HG03432 (cell line): ENCODE measurements around the gene KRTAP24-1.

ENCODE experiments used
- ATAC-seq: cut with Tn5 transposase; IDR thresholded peaks from one replicate; pipeline ENCODE4 v1.9.1; 2021; ENCODE audit warnings: mild to moderate bottlenecking, moderate library complexity; ENCODE audit not compliant: unreplicated experiment

The KRTAP24-1 gene, protein sequence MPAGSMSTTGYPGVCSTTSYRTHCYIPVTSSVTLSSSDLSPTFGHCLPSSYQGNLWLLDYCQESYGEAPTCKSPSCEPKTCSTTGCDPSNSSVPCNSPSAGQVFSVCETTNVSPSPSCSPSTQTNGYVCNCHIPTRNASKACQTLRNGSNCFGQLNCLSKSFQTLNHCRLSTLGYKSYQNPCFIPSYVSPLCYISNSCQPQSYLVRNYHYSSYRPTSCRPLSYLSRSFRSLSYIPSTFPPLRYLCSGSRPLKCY

GRCh38 chr21:30282850-30283249, at the start of gene KRTAP24-1:
KRTAP24-1 (minus strand) TSS chr21:30282950; CDS start chr21:30282932, 18 bp downstream.
- no peak for ATAC-seq

DNA sequence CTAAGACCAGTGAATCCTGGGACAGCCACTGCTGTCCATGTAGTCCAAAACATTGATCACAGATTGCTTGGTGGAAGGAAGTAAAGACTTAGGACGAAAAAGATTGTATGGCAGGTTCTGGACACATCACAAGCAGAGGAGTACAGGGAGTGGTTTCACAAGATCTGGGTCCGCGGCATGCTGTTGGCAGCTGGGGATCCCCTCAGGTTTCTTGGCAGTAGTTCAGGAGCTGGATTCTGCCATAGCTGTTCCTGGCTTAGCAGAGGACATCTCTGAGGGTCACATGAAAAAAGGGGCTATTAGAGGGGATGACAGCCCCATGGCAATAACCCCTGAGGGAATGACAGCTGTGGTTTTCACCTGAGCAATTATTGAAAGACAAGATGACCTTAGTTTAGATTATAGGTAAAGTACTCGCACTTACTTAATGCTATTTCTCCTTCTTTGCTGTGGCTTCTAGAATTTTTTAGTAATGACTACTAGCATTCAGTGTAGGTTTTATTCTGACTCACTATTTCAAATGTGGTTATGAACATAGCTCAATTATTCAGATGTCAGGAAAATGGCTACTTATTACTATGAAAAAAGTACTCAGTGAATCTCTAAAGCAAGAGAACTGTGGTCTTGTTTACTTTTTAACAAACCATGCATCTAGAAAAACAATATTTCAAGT, 46.6 kb upstream of the KRTAP24-1 start:
- no peak for ATAC-seq

GRCh38 chr21:30326390-30326789, 43.6 kb upstream of the KRTAP24-1 start:
- ATAC-seq, result no peak

GRCh38 chr21:30320215-30320614, 37.5 kb upstream of the KRTAP24-1 start, which contains the start of gene KRTAP26-1:
KRTAP26-1 (minus strand) TSS chr21:30320315; CDS start chr21:30320035, 280 bp downstream.
- no peak for ATAC-seq

DNA sequence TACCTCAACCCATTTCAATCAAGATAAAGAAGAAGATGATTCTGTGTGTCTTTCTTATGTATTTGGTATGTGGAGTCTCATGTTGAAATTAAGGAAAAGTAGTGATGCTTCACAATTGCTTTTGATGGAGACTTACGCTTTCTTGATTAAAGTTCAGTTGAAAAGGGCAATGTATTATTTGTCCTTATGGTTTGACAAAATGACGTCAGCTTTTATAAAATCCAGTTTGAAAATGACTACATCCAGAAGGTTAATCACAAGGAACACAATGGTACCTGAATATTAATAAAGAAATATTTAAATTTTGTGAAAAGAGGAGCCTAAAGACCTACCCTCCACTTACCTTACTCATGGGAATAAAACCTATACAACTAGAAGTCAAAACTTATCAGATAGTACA, 33.0 kb upstream of the KRTAP24-1 start:
- no peak for ATAC-seq

DNA sequence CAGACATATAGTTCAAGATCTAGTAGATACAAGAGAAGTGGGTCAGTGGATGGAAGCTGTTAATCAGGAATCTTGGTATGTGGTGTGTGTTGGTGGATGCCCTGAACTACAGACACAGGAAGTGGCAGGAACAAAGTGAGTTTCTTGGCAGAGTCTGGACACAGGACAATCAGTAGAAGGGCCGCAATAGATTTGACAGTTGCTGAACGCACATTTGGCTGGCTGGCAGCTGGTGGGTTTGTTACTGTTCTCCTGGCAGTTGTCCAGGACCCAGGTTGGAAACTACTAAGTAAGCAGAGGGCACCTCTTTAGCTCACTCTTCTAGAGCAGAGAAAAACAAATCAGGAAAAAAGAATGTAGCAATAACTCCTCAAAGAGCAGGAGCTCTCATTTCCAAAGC, 24.1 kb upstream of the KRTAP24-1 start:
- ATAC-seq, result no peak

DNA sequence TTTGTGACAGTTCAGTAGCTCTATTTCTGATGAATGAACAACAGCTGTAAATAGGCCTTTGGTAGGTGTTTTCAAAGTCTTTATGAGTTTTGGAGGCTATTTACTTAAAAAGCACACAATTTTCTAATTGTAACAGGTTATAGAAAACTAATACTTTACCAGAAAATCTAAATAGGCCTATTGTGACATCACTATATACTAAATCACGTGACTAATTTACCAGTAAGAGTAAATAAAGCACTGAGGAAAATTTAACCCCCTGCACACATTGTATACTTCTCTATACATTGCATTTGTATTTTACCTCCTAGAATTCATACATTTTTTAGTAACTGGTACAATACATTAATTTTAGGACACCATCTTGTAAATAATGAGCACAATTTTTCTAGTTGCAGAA, 22.4 kb upstream of the KRTAP24-1 start:
- ATAC-seq, result no peak

GRCh38 chr21:30289215-30289614, 6.5 kb upstream of the KRTAP24-1 start, which contains the start of gene KRTAP25-1:
KRTAP25-1 (minus strand) TSS chr21:30289514; CDS start chr21:30289490, 24 bp downstream.
- ATAC-seq, result no peak

GRCh38 chr21:30271611-30272010, 11.1 kb downstream of the KRTAP24-1 start:
- no peak for ATAC-seq

DNA sequence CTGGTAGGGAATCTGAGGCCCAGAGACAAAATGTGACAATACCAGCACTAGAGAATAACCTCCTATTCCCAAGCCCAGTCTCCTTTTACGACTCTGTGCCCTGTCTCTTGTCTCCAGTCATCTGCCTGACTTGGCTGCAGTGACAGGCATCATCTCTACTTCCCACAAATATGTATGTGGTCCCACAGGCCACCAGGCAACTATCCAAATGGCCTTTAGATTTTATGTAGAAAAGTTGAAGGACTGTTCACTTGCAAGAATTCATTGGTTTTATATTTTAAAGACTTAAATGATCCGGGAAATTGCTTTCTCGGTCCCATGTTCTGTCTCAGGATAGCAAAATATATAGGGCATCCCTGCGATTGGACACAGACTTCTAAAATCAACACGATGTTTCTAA, 11.6 kb downstream of the KRTAP24-1 start:
- no peak for ATAC-seq

- ATAC-seq, result no peak
Measured at GRCh38 chr21:30269803-30270530, 12.8 kb downstream of the KRTAP24-1 start.

DNA sequence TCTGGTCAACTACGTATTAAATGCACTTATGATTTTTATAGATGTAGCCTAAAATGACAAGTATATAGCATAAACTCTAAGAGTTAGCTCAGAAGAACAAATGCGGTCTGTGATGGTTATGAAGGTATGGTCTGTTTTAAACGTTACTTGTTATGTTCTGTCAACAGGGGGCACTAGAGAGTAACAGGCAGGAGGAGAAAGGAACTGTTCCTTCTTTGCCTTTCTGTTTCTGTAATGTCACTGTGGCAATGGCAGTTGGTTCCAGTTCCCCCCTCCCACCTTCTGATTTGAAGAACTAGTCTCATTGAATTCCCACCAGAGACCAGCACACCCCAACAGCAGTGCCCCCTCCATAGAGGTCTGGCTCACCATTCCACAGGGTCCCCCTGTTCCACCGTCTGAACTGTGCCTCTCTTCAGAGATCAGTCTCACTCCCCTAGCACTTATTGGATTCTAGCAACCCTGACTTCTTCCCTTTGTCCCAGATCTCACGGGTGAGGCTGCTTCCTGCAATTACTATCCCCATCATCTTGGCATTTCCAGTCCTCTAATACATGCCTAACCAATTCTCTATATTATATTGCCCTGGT, 14.0 kb downstream of the KRTAP24-1 start:
- no peak for ATAC-seq

- peak; percentile 44 for ATAC-seq
Measured at GRCh38 chr21:30257773-30258172, 25.0 kb downstream of the KRTAP24-1 start.

DNA sequence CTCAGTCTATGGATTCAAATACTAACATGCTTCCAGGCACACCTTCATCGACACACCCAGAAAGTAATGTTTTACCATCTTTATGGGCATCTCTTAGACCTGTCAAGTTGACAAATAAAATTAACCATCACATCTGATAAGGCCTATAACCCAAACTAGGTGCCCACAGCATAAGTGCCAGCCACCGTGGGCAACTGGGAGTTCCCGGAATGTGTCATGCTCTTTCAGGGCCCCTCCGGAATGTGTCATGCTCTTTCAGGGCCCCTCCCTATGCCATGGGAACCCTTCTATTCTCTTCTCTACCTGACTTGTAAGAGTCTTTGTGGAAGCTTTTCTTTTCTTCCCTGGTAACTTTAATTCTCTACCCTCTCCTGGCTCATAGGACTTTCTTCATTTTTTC, 26.6 kb downstream of the KRTAP24-1 start:
- ATAC-seq, result no peak

GRCh38 chr21:30255679-30256078, 27.1 kb downstream of the KRTAP24-1 start:
- no peak for ATAC-seq

- no peak for ATAC-seq
Measured at GRCh38 chr21:30251781-30252180, 31.0 kb downstream of the KRTAP24-1 start.

DNA sequence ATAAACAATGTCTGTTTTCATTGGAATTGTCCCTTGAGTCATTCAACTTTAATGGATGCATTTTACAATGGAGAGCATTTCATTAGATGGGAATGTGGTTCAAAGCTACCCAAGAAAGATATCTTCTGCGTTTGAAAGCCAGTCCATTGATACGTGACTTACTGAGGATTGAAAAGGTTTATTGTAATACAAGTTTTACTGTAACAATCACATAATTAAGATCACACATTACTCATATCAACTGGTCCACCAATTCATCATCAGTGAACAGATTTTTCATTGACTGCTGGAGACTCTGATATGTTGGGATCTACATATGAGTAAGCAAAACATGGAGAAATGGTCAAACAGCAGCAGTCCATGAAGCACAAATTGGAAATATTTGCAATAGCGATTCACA, 32.8 kb downstream of the KRTAP24-1 start:
- no peak for ATAC-seq

GRCh38 chr21:30248844-30249243, 33.9 kb downstream of the KRTAP24-1 start:
- no peak for ATAC-seq

DNA sequence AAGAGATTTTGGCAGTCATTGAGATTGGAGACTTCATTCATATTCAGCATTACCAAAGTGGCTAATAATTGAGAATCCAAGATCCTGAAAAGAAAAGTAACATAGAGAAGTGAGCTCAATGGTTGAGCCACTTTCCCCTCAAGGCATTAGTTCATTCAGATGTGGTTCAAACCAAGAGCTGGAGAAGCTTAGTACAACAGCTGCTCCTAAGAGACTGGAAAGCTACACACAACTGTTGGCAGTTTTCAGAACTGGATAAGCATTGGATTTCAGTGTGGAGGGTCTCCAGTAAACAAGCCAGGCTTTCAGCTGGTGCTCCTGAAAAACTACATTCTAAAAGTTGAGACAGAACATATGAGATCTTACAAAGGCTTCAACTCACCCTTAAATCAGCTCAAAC, 37.7 kb downstream of the KRTAP24-1 start:
- no peak for ATAC-seq

GRCh38 chr21:30243691-30244090, 39.1 kb downstream of the KRTAP24-1 start:
- no peak for ATAC-seq

DNA sequence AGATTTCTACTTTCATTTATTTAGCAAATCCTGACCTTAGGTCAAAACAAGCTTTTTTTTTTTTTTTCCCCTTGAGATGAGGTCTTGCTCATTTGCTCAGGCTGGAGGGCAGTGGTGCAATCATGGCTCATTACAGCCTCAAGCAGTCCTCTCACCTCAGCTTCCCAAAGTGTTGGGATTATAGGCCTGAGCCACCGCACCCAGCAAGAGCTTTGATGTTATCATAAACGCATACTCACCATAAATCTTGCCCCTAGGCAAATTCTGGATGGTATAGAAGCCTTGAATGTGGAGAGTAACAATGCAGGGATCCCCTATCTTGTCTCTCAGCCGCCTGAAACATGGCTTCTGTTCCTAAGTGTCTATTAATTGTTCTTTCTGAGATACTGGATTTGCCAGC, 42.1 kb downstream of the KRTAP24-1 start:
- no peak for ATAC-seq
